Tibial artery (tissue), 4 donors: ENCODE results near the gene MED23.

ENCODE experiments used
- DNase-seq, 2 donors: peaks; one replicate each; pipeline ENCODE4 v3.0.0-alpha.2; 2019
- H3K27ac ChIP-seq, 2 donors: fragments of 200-600 bp; sonication (generic) in 1 of 2; 1 replicate in 1 of 2; 2 replicates in 1 of 2; pipeline ENCODE4 v1.5.1; 2018 to 2019; ENCODE audit warnings: mild to moderate bottlenecking in 1 of 2
- H3K27me3 ChIP-seq, 2 donors: fragments of 200-600 bp; sonication (generic) in 1 of 2; one replicate each; pipeline versions ENCODE4 v1.5.1 to v1.6.0; 2016 to 2019
- H3K36me3 ChIP-seq, 3 donors: fragments of 200-600 bp; sonication (generic) in 2 of 3; one replicate each; pipeline ENCODE4 v1.5.1; 2016 to 2019; ENCODE audit warnings: mild to moderate bottlenecking in 2 of 3
- H3K4me1 ChIP-seq, 4 donors: fragments of 200-600 bp; sonication (generic) in 2 of 4; 1 replicate in 3 of 4; 2 replicates in 1 of 4; pipeline ENCODE4 v1.5.1; 2016 to 2019
- H3K4me3 ChIP-seq, 2 donors: fragments of 200-600 bp; sonication (generic) in 1 of 2; 1 replicate in 1 of 2; 2 replicates in 1 of 2; pipeline ENCODE4 v1.5.1; 2018 to 2019; ENCODE audit warnings: mild to moderate bottlenecking in 2 of 2
- H3K9me3 ChIP-seq, 3 donors: fragments of 200-600 bp; sonication (generic) in 1 of 3; one replicate each; pipeline ENCODE4 v1.5.1; 2016 to 2019
- CTCF ChIP-seq, 2 experiments: fragments of 200-600 bp in 1 of 2; fragments of 450-650 bp in 1 of 2; IDR thresholded peaks; one replicate each; pipeline ENCODE4 v1.5.1; 2017 to 2019; ENCODE audit warnings: antibody characterized with exemption in 2 of 2, mild to moderate bottlenecking in 1 of 2, moderate library complexity in 1 of 2
- intact Hi-C: fragments of 100-400 bp; cut with DNase I; formaldehyde crosslinking; loops from one replicate; pipeline ENCODE4 v1.15.0; 2023; ENCODE audit warnings: low total_unique reads

Gene MED23

GRCh38 chr6:131640100-131640499 is 12.1 kb upstream of the MED23 start:
- TF ChIP-seq CTCF (IDR thresholded peaks at IDR 0.05): no peak
- no peaks in the 10 kb centered on the region for H3K4me1 ChIP-seq
- no peak overlapping the region for H3K27ac ChIP-seq
- no peaks in the 10 kb centered on the region for H3K9me3 ChIP-seq
- no peak overlapping the region for H3K4me3 ChIP-seq
- no peaks in the 10 kb centered on the region for H3K27me3 ChIP-seq
- no peaks in the 10 kb centered on the region for H3K36me3 ChIP-seq
- intact Hi-C loops: no loop called here
- DNase-seq: no peak

DNA sequence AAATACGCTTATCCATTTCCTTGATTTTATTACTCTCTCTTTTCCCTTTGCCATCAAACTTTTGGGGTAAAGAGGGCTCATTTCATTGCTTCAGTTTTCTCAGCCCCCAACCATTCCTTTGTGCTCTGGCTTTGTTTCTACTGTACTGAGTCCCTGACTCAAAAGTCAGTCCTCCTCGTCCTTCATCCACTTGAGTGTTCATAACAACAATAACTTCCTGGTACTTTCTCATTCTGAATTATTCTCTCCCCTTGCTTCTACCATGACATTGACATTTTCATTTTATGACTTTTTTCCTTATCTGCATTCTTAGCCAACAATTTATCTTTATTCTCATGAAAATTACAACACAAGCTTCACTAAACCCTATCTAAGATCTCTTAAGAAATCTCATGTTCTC is 10.0 kb upstream of the MED23 start:
- intact Hi-C loops: no loop called here
- no peak for DNase-seq
- TF ChIP-seq CTCF (IDR thresholded peaks at IDR 0.05): no peak
- Histone ChIP-seq H3K4me3 (no peak overlapping the region), H3K27me3 (no peaks in the 10 kb centered on the region), H3K36me3 (no peaks in the 10 kb centered on the region), H3K4me1 (no peaks in the 10 kb centered on the region), H3K27ac (no peak overlapping the region), H3K9me3 (no peaks in the 10 kb centered on the region)

DNA sequence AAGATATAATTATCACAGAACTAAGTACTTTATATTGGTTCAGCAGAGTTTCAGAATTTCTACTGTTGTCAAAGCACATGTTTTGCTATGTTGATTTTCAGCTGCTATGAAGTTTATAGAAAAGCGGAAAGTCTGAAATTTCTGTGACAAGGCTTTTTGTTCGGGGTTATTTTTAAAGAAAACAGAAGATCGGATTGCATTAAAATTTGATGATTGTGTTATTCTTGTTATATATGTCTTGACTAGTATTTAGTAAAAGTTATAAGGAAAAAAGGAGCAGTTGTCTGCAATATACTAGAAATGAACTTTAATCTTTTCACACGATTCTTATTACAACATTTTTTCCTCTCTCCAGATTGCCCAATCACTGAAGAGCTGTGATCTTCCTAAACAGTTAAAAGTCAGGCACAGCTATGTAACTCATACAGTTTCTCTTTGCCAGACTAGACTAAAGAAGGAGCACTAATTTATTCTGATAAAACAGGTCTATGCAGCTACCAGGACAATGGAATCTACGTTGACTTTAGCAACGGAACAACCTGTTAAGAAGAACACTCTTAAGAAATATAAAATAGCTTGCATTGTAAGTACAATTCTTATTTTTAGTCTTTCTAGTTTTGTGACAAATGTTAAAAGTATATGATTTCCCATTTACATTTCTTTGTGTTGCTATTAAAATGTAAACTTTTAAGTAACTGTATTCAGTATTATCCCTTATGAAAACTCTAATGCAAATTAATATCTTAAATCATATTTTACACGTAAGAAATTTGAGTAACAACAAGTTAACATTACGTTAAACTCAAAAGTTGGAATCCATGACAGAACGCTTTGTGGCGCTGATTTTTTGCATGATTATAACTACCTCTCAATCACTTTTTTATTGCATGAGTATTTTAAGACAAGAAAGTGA is 9.1 kb upstream of the MED23 start, which contains the start of gene ENPP3:
TSS of gene ENPP3 (plus strand) at position 423 of the 913 bp plus-strand sequence. CDS start at position 506, 83 bp downstream.
- no peaks in the 10 kb centered on the region for H3K36me3 ChIP-seq
- H3K4me3 ChIP-seq: no peak within 1 kb of the TSS
- no peak for DNase-seq
- TF ChIP-seq CTCF (IDR thresholded peaks at IDR 0.05): no peak
- no peaks in the 10 kb centered on the region for H3K4me1 ChIP-seq
- H3K27ac ChIP-seq: no peak within 1 kb of the TSS
- no peaks in the 10 kb centered on the region for H3K27me3 ChIP-seq
- no peaks in the 10 kb centered on the region for H3K9me3 ChIP-seq
- intact Hi-C loops: no loop called here

- Histone ChIP-seq H3K36me3 (no peaks in the 10 kb centered on the region), H3K4me1 (peaks cover 0 to 2% (median 0%) of the 10 kb centered on the region in 4 donors), H3K9me3 (no peaks in the 10 kb centered on the region), H3K27me3 (no peaks in the 10 kb centered on the region), H3K27ac (no peak overlapping the region), H3K4me3 (no peak overlapping the region)
- no peak for DNase-seq
- TF ChIP-seq CTCF (IDR thresholded peaks at IDR 0.05): no peak
- intact Hi-C loops: no loop called here
Measured at GRCh38 chr6:131635384-131636340, 7.6 kb upstream of the MED23 start.

- DNase-seq: no peak
- Histone ChIP-seq H3K27ac (no peak overlapping the region), H3K4me3 (no peak overlapping the region), H3K4me1 (peaks cover 0 to 30% (median 17%) of the 10 kb centered on the region in 4 donors), H3K27me3 (no peaks in the 10 kb centered on the region), H3K36me3 (no peaks in the 10 kb centered on the region), H3K9me3 (no peaks in the 10 kb centered on the region)
- intact Hi-C loops: no loop called here
- TF ChIP-seq CTCF (IDR thresholded peaks at IDR 0.05): no peak
Measured at GRCh38 chr6:131631625-131632289, 3.7 kb upstream of the MED23 start.
